GM23248 (cell line): Measurements from ENCODE around the gene ACSF3.

Experiments
- EZH2 ChIP-seq: fragments of 200-600 bp; sonication (generic); IDR thresholded peaks from 2 replicates; pipeline ENCODE4 v1.6.1; 2018; ENCODE audit warnings: antibody characterized with exemption, mild to moderate bottlenecking; ENCODE audit not compliant: insufficient read depth, poor library complexity, severe bottlenecking
- EZH2phosphoT487 ChIP-seq: fragments of 200-600 bp; sonication (generic); IDR thresholded peaks from 2 replicates; pipeline ENCODE4 v1.6.1; 2018; ENCODE audit warnings: antibody characterized with exemption, moderate library complexity, mild to moderate bottlenecking, low read depth; ENCODE audit not compliant: insufficient read depth

GRCh38 chr16:89177501-89177900 is 83.8 kb downstream of the ACSF3 start:
- TF ChIP-seq EZH2: no peak
- TF ChIP-seq EZH2phosphoT487: no peak
